Activated T-cell treated with anti-CD3 and anti-CD28 coated beads for 4 hours (primary cell): ENCODE results near the gene COA8.

Experiments
- DNase-seq: peaks from one replicate; pipeline ENCODE4 v3.0.0-alpha.2; 2020

COA8 gene

DNA sequence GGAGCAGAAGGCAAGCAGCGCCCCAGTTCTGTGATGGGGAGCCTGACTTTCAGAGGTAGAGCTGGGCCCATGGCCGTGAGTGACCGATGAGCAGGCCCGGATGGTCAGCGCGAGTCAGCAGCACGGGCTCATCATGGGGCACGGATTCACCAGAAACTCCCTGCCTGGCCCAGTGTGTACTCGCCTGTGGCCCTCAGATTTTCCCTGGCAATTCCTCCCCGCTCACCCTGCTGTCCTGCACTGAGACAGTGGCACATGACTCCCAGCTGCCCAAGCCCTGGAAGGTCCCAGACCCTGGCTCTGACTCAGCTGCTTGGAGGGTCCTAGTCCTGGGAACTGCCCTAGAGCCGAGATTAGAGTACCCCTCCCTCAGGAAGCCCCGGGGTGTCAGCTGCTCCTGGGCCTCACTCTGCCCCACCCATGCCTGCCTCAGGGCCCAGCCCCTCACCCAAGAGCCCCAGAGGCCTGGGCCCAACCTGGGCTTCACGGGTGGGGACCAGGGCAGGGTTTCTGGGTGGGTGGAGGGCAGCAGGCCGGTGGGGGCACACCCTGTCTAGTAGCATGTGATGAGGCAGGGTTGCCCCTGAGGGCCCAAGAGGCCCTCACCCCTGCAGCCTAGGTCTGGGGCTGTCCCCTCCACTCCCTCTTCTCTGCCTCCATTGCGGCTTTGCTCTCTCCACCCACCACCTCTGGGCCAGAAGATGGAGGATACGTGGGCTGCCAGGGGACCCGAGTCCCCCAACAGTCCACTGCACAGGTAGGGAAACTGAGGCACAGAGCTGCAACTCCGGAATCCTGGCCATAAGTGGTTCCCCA lies 25.4 kb upstream of the COA8 start:
- DNase-seq = no peak

DNA sequence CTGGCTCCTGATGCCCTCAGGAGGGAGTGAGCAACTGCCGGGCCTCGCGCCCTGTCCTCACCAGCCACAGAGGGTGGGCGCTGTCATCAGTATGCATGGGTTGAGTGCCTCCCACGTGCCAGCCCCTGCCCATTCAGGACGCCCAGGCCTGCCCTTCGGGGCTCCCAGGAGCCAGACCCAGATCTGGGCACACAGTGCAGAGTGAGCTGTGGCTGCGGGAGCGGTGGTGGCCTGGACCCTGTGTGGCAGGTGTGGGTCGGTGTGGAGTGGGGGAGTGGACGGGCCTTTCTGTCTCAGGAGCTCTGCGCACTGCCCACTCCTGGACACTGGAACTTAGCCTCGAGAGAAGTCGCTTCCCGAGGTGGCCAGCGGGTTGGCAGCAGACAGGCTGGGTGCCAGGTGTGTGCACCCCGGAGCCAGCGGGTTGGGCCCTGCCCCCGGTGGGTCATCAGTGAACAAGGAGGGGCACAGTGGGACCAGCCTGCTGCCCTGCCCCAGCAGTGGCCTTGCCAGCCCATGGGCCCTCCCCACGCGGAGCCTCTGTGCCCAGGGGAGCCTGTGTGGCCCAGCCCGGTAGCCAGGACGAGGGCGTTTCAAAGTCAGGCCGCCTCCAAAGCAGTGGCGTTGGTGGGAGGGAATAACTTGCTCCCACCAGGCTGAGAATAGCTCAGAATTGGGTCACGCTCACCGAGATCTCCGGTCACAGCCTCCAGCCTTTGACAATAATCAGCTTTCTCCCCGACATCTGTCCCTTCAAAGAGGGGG lies 24.3 kb upstream of the COA8 start:
- no peak for DNase-seq

DNA sequence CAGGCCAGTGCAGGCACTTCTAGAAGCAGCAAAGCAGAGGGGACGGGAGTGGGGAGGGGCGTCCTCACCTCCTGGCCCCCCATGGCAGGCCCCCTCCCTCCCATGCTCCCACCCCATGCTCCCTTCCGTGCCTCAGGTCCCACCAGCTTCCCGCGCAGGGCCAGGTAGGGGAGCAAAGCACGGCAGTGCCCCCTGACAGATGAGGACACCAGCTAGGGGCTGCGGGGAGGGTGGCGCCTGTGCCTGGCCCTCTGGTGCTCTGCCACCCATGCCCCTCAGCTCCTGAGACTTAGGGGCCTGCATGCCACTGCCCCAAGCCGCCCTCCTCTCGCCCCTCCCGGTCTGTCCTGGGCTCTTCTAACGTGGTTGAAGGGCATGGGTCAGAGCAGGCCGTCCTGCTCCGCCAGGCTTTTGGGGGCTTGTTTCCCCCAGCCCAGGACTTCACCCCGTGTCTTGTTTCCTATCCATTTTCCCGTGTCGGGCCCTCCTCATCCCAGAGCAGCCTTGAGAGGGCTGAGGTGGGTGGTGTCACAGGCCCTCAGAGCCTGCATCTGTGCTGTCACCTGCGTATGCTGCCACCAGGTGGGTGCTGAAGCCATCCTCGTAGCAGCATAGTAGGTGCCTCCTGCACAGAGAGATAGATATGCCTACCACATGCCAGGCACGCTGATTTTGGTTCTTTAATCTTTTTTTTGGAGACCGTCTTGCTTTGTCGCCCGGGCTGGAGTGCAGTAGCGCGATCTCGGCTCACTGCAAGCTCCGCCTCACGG lies 23.5 kb upstream of the COA8 start:
- no peak for DNase-seq

DNA sequence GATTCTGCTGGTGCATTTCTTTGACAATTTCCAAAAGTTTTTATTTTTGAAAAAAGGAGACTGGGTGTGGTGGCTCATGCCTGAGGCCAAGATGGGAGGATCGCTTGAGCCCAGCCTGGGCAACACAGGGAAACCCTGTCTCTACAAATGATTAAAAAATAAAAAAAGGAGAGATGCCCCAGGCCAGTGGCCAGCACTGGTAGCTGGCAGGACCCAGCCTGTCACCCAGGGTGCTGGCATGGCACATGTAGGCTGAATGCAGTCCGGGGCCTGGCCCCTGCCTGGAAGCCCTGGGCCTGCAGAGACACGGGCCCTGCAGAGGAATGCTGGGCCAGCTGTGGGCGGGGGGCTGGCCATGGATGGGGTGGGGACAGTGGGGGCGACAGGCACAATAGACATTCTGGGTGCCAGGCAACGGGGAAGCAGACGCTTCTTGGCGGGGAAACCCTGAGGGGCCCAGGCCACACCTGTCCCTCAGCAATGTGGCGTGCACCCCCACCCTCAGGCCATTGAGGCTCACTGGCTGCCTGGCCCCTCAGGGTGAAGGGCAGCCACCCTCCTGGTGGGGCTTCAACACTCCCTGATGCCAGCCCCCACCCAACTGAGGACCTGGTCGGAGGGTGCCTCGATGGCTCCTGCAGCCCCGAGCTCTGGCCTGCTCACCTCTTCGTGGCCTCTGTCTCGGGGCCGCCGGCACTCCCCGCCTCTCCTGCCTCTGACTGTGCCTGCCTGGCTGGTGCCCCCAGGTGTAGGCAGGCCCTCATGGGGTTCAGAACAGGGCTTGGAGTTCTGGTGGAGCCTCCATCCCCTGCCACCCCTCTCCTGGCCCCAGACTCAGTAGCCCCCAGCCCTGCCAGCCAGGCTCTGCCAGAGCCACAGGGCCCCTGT lies 21.7 kb upstream of the COA8 start:
- no peak for DNase-seq

DNA sequence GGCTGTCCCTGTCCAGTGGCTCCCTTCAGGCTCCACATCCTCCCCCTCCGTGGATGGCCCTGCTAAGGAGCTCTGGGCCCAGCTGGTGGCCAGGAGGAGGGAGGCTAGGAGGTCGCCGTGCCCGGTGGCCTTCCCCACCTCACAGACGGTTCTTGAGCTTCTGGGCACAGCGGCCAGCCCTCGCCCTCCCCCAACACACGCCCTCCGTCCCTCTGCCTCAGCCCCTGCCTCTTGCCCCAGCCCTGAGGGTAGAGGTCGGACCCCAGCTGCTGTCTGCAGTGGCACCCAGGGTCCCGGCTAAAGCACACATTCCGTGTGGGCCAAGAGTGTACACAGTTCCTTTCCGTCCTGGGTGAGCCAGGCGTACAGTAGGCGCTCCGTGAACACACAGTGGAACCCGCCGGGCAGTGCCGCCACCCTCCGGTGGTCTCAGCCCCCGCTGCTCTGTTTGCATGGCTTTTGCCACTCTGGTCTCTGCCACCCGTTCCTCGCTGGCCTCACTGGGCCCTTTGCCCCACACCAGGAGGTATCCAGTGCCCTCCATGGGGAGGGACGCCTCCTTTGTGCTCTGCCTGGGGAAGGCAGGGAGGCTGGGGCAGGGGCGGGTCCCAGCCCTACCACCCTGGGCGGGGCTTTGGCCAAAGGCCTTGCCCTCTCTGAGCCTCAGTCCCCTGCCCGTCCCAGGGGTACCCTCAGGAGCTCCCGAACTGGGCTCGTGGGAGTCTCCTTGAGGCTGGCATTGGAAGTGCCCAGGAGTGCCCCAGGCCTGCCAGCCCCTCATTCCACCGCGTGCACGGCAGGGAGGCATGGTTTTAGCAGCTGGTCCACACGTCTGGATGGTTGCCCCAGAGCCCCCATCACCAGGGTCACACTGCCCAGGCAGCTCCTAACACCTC lies 20.8 kb upstream of the COA8 start:
- no peak for DNase-seq

DNA sequence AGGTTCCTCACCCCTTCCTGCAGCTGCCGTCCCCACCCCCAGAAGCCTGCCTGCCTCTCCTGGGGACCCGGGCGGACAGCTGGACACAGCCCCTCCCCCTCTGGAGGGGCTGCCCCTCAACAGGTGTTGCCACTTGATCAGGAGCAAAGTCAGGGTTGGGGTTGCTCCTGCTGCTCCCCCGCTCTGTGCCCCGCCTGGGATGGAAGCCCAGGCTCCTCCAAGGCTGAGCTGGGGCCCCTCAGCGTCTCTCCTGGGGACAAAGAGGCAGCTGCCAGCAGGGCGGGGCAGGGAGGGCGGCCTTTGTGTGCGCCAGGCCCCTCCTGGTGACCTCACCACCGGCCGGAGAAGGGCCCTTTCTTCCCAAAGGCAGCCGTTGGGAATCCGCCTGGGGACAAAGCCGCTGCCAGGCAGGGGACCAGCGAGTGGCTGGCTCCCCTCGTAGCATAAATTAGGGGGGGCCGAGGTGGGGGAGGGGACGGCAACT lies 20.1 kb upstream of the COA8 start:
- no peak for DNase-seq

DNA sequence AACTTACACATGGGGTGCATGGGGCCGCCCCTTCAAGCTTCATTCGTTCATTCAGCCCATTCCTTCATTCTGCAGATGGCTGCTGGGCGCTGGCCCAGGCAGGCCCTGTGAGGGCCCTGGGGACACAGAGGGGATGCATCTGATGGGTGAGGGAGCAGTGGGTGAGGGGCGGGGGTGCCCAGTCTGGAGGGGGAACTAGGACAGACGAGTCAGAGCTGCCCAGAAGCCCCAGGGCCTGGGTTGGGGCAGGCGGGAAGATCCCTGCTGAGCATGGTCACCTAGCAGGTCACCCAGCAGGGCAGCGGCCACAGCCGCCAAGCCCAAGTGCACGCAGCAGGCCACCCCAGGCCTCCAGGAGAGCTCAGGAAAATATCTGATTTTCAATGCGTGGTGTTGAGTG lies 19.6 kb upstream of the COA8 start:
- no peak for DNase-seq

DNA sequence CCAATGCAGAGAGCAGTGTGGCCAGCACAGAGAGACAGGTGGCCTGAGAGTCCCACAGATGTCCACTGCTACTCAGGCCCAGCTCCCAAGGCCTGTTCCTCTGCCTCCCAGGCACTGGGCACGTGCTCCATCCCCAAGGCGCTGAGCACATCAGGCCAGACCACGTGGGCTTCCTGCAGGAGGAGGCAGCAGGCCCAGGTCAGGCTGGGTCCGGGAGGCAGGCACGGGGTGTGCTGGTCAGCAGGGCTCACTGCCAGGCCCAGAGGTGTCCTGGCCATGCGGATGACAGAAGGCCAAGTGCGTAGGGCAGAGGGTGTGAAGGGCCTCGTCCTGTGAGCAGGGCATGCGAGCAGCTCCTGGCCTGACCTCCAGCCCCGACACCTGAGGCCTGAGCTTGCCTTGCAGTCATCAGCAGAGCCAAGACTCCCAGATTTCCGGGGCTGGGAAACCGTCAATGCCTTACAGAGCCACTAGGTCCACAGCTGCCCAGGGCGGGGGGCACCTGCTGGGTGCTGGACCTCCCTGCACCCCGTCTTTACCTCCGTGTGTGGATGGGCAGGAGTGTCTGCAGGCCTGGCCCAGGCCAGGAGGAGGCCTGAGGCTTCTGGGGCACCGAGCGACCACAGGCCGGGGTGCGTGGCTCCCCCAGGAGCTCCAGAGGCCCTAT lies 18.9 kb upstream of the COA8 start:
- no peak for DNase-seq

DNA sequence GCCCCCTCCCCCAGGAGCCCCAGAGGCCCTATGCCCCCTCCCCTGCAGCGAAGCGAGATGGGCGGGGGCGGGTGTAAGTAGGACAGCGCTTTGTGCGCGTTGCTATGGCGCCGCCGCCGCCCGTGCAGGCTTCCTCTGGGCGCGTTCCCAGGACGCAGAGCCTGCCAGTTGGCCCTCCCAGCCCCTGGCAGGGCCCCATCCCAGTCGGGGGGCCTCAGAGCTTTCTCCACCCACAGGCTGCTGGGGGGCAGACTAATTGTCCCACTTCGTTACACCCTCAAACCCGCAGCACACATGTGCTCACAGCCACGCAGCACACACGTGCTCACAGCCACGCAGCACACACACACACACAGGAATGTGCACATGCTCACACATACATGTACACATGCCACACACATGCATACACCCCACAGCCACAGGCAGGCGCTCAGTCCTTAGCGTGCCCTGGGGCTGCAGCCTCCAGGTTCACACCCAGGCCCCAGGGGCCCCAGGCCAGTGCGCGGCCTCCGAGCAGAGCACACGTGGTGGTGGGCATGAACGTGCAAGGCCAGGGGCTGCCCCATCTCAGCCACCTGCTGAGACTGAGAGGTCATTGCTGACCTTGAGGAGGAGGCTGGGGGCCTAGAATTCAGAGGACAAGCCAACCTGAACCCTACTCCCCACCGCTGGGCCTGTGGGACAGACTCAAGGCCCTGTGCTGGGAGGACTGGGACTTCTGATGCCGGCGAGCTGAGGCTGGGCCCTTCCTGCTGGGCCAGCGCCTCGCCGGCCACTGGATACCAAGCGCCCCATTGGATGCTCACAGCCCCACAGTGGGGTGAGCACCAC lies 18.2 kb upstream of the COA8 start:
- no peak for DNase-seq

DNA sequence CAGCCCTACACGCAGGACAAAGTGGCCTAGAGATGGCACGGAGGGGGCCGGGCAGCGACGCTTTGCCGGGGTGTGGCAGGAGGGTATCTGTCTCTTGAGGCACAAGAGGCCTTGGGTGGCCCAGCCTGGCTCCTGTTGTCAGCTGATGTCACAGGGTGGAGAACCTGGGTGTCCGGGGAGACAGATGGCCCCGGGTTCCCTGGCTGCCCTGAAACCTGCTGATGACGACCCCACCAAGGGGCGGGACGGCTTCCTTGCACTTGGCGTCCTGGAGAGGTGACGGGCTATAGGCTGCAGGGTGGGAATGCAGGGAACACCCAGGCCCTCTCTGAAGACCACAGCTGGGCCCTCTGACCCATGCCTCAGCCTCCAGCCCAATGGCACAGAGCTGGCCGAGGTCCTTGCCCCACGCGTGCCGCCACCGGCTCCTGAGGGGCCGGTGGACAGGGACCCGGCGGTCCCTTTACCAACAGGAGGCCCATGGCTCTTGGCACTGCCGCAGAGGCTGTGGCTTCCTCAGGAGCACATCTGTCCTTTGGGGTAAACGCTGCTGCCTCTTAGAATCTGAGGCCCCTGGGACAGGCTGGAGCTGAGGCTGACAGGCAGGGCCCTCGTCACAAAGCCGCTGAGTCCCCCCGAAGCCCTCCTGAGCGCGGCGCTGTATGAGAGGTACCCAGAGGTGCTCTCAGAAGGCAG lies 17.4 kb upstream of the COA8 start:
- no peak for DNase-seq

DNA sequence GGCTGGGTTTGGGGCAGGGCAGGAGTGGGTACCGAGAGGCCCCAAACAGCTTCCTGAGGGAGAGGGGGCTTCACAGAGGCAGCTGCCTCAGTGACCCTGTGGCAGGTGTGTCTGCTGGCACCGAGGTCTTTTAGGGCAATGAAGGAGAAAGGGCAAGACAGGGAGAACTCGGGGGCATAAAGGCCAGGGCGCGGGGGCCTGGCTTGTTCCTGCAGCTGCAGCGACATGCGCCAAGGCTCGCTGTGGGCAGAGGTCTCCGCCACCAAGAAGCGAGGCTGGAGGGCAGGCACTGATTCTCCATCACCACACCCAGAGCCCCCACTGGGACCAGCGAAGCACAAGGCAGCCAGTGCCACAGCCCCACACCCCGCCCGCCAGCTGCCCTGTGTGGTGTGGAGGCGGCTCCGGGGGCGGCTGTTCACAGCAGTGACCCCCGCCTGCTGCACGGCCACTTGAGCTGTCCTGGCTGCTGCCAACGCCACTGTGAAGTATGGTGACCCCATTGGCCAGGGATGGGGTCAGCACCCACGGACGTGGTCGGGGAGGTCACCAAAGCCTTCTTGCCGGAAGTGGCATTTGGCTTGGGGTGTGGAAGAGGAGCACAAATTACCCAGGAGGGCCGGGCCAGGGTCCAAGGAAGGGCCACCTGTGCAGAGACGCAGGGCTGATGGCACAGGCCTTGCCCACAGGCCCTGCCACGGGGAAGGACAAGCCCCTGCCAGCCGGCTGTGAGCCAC lies 16.7 kb upstream of the COA8 start:
- DNase-seq = no peak

DNA sequence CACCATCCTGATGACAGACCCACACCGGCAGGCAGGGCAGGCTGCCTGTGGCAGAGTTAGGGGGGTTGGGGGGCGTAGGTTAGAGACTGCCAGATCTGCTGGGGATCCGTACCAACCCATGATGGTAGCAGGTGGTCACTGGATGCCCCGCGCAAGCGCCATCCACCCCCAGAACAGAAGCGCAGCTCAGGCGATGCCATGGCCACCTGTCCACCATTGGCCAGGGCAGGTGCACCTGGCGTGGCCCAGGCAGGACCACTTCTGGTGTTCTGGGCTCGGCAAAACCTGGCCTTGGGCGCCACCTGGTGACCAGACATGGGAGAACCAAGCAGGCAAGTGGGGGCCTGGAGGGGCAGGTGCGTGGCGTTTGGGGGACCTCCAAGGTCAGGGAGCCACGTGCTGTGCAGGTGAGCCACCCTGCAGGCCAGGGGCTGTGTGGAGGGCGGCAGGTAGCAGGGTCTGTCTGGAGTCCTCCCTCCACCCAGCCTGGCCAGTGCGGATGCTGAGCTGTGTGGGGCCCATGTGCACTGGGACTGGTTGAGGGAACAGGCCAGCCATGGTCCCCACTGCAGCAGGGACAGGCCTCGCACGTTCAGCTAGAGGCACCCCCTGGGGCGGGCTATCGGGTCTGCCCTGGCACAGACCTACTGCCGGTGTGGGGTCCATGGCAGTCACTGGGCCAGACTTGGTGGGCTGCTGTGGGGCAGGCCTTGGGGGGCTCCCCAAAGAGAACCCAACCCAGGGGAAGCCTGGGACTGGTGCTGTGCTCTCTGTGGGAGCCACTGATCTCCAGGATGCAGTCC lies 15.9 kb upstream of the COA8 start:
- peak; percentile 73 for DNase-seq

DNA sequence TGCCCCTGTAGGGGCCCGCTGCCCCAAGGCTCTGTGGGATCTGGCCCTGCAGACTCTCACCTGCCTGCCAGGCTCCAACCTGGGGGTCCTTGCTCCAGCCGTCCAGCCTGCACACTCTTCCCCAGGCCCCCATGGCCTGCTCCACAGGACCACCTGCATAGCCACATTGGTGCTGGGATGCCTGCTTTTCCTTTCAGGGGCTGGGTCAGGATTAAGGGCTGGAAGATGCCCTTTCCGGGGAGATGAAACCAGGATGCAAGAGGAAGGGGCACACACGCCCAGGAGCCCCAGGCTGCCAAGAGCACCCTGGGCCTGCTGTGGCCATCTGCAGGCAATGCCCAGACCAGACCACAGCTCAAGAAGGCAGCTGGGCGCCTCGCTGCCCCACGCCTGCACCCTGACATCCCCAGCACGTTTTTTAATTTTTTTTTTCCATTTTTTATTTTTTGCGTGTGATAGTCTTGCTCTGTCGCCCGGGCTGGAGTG lies 15.3 kb upstream of the COA8 start:
- no peak for DNase-seq

DNA sequence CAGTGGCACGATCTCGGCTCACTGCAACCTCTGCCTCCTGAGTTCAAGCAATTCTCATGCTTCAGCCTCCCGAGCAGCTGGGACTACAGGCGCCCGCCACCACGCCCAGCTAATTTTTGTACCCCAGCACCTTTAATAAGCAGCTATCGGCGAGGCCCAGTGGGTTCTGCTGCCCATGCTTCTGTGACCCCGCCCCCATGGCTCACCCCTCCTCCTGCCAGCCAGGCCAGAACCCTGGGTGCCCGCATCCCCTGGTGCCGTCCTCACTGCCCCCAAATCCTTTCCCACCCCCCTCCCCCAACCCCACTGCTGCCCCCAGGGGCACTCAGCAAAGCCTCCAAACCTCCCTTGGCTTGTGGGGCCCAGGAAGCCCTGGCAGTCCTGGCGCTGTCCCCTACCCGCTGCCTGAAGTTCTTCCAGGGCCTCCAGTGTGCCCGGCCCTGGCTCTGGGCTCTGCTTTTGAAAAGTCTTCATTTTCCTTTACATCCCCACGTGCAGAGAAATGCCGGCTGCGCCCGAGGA lies 14.8 kb upstream of the COA8 start:
- DNase-seq = no peak

DNA sequence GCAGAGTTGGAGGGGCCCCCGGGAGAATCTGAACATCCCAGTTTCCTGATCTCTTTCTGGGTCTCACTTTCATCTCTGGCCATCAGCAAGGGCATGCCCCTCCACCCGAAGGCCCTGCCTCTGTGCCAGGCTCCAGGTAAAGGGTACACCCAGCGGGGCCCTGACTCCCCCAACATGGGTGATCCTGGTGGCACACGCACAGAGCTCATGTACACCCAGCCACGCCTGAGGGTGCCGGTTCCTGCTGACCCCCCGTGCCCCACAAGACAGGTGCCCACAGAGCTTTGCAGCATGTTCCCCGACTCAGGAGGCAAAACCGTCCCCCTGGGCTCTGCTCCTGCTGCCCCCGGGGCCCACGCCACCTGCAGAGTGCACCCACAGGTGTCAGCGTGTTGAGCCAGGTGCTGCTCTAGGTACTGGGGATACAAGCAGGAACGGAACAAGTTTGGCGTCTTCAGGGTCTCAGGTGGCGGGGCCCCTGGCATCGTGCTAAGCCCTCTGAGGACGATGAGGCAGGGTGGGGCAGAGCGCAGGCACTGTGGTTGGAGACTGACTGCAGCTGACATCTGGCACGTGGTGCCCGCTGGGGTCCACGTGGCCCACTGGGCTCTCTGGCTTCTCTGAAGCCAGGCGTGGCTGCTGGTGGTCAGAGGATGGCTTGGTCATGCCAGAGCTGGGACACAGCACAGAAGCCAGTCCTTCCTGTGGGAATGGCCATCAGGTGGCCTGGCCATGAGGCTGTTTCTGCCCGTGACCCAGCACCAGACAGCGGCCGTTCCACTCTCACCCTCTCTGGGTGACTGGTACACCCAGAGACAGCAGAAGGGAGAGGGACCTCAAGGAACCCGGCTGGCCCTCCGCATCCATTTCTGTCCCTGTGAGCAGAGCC lies 14.1 kb upstream of the COA8 start:
- DNase-seq = no peak
